ENCODE measurements around the gene SYS1.

GRCh38 chr20:45340236-45340847, 22.6 kb upstream of the SYS1 start:
- no peak for TF ChIP-seq CTCF (IDR thresholded peaks at IDR 0.05)
- no peak for TF ChIP-seq USF1 (IDR thresholded peaks at IDR 0.05; ENCODE audit: borderline replicate concordance, low read depth)
- no peak for TF ChIP-seq JUND (IDR thresholded peaks at IDR 0.05)
- no peak for TF ChIP-seq SMC3 (IDR thresholded peaks at IDR 0.05; ENCODE audit: low read depth, low read length)
- no peak for TF ChIP-seq TAF1 (IDR thresholded peaks at IDR 0.05; ENCODE audit: borderline replicate concordance, low read depth, low read length)
- no peak for TF ChIP-seq YY1 (IDR thresholded peaks at IDR 0.05; ENCODE audit: low read depth)
- TF ChIP-seq PBX3 (IDR thresholded peaks at IDR 0.05): no peak
- no peak for TF ChIP-seq USF2 (IDR thresholded peaks at IDR 0.05; ENCODE audit: borderline replicate concordance, low read depth, low read length)
- TF ChIP-seq EZH2phosphoT487 (IDR thresholded peaks at IDR 0.05; ENCODE audit: borderline replicate concordance, low read depth): no peak
- no peak for TF ChIP-seq SIN3A (IDR thresholded peaks at IDR 0.05; ENCODE audit: borderline replicate concordance, low read depth, low read length)
- TF ChIP-seq IRF3 (IDR thresholded peaks at IDR 0.05; ENCODE audit: low read depth, low read length): no peak
- no peak for TF ChIP-seq FOXJ3 (CRISPR knock-in tag; IDR thresholded peaks at IDR 0.05)
- no peak for TF ChIP-seq NFIC (IDR thresholded peaks at IDR 0.05; ENCODE audit: borderline replicate concordance)
- TF ChIP-seq MAX (IDR thresholded peaks at IDR 0.05; ENCODE audit: low read depth): no peak
